HAP-1 (cell line): ENCODE results near the gene TLR6.

Source experiments
- DNase-seq, 2 experiments: peaks; one replicate each; pipeline ENCODE4 v3.0.0-alpha.2; 2016 to 2020; ENCODE audit warnings: low spot score in 2 of 2
- H3K27me3 ChIP-seq: fragments of 250-450 bp; sonication (Bioruptor Pico); 2 replicates; pipeline ENCODE4 v1.5.1; 2020; ENCODE audit warnings: low read depth, mild to moderate bottlenecking, moderate library complexity
- H3K36me3 ChIP-seq: fragments of 250-450 bp; sonication (Bioruptor Pico); replicated peaks from 2 replicates; pipeline ENCODE4 v1.5.1; 2020; ENCODE audit warnings: mild to moderate bottlenecking
- H3K4me1 ChIP-seq: fragments of 250-450 bp; sonication (Bioruptor Pico); 2 replicates; pipeline ENCODE4 v1.5.1; 2020; ENCODE audit warnings: mild to moderate bottlenecking
- H3K4me3 ChIP-seq: fragments of 250-450 bp; sonication (Bioruptor Pico); 2 replicates; pipeline ENCODE4 v1.5.1; 2020; ENCODE audit warnings: mild to moderate bottlenecking, moderate library complexity
- H3K9me3 ChIP-seq: fragments of 250-450 bp; sonication (Bioruptor Pico); 2 replicates; pipeline ENCODE4 v1.5.1; 2020; ENCODE audit warnings: mild to moderate bottlenecking, moderate library complexity
- in situ Hi-C: fragments of 300-500 bp; cut with MboI; formaldehyde crosslinking; loops from 3 replicates; pipeline ENCODE4 v1.14.3; 2020; ENCODE audit warnings: low sequenced_read_pairs, inconsistent platforms, mixed read lengths

The TLR6 gene

DNA sequence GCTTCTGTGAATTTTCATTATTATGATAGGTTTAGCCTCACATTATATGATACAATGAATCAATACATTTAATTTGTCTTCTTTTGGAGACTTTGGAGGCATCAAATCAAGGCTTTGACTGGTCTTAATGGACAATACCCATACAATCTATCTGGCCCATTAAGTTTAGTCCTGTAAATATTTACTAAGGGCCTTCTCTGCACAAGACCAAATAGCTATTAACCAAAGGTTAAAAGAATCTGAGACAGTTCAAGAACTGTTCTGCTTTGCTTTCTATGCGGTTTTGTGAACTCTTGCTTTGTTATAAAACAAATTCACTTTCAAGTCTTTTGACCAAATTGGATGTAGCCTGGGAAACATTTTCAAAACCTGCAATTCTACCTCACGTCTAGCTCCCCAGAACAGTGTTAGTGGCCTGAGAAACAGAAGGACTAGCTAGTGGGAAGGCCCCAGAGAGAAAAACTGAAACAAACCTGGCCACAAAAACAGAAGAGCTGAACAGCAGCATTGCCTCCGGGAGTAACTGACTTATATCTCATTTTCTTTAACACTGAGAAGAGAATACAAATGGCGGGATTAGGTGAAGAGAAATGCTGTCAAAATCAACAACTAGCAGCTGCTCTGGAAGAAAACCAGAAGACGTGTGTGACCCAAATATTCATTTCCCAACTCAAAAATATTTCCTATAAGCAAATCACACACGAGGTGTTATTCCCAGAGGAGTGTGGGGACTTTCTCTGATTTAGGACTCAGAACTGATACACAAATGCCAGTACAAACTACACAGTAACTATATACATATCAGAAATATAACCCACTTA lies 52.6 kb downstream of the TLR6 start:
- Histone ChIP-seq H3K4me1 (no peaks in the 10 kb centered on the region), H3K9me3 (no peaks in the 10 kb centered on the region; the same call in 1 of the 2 replicates), H3K27me3 (no peaks in the 10 kb centered on the region), H3K4me3 (no peak overlapping the region), H3K36me3 (no peaks in the 10 kb centered on the region)
- no peak for DNase-seq
- in situ Hi-C loops: no loop called here

DNA sequence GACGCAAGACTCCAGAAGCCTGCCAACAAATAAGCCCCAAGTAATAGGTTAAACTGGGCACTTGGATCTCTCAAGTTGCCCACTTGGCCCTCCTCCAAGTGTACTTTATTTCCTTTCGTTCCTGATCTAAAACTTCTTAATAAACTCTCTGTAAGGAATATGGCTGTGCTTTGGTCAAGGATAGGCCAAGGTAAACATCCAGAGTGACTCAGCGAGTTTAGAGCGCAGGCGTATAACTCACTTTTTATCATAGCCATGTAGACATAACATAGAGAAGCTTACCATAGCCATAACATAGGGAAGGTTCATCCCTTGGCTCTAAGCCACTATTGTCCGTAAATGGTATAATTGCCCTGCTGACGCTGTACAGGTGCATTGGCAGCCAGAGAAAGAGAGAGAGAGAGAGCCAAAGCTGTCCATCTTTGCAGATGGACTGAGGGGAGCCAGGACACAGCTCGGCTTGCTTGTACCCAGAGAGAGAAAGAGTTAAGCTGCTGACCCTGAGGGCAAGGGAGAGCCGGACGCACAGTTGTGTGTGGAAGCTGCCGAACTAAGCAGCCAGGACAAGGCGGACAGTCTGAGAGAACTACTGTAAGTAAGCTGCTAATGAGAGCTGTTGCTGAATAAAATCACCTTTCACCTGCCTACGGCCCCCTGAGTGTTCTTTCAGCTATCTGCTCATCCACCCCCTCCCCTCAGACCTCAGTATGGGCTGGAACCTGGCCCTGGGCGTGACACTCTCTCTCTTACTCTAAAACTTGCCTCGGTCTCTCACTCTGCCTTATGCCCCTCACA lies 53.9 kb downstream of the TLR6 start:
- Histone ChIP-seq H3K4me1 (no peaks in the 10 kb centered on the region), H3K4me3 (no peak overlapping the region), H3K36me3 (no peaks in the 10 kb centered on the region), H3K9me3 (no peaks in the 10 kb centered on the region; the same call in 1 of the 2 replicates), H3K27me3 (no peaks in the 10 kb centered on the region)
- no peak for DNase-seq
- in situ Hi-C loops: no loop called here

DNA sequence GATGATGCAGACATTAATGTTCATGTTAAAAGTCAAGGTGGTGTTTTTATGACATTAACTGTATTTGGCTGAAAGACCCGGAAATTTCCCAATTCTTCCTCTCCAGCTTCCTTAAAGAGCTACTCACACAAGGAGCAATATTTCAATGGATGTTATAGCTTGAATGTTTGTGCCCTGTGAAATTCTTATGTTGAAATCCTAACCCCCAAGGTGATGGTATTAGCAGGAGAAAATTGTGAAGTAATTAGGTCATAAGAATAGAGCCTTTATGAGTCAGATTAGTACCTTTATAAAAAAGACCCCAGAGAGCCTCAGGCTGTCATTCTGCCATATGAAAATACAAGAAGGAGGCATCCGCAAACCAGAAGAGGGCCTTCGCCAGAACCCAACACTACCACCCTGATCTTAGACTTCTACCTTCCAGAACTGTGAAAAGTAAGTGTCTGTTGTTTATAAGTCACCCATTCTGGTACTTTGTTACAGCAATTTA lies 55.6 kb downstream of the TLR6 start:
- H3K4me3 ChIP-seq: no peak overlapping the region
- in situ Hi-C loops: no loop called here
- no peak for DNase-seq
- H3K9me3 ChIP-seq: no peaks in the 10 kb centered on the region; the same call in 1 of the 2 replicates
- H3K4me1 ChIP-seq: no peaks in the 10 kb centered on the region
- H3K36me3 ChIP-seq: no peaks in the 10 kb centered on the region
- H3K27me3 ChIP-seq: no peaks in the 10 kb centered on the region

DNA sequence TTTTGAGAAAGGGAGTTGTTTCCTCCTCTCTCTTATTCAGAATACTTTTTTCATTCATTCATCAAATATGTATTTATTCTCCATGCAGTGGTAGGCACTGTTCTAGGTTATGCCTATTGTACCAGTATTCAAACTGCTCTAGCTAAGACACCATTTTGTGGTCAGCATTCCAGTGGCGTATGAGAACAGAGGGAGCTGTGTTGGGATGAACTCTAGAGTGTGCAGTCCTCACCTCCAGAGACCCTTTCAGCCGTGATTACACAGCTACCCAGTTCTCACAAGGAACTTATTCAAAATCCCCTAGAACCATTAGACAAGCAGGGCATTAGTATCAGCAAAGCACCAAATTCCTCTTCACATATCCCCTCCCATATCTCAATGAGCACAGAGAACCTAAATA lies 56.3 kb downstream of the TLR6 start:
- in situ Hi-C loops: no loop called here
- no peaks in the 10 kb centered on the region for H3K4me1 ChIP-seq
- no peaks in the 10 kb centered on the region for H3K27me3 ChIP-seq
- no peaks in the 10 kb centered on the region; the same call in 1 of the 2 replicates for H3K9me3 ChIP-seq
- H3K4me3 ChIP-seq: no peak overlapping the region
- no peak for DNase-seq
- no peaks in the 10 kb centered on the region for H3K36me3 ChIP-seq

DNA sequence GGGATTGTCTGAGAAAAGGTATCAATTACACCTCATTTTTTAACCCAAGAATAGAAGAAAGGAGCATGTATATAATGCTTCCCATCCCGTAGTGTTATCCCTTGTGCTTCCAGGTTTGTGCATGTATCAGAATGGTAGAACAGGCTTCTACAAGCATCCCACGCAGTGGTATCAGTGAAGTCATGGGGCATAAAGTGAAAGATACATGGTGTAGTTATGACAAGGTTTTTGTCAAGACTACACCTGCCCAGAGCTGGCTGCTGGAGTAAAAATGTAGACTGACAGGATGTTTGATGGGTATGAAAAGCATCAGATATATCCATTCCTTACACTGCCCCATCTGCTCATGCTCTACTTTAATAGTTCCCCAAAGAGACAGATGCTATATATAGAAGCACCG lies 61.5 kb downstream of the TLR6 start:
- no peak for DNase-seq
- H3K27me3 ChIP-seq: peaks cover 6% of the 10 kb centered on the region
- in situ Hi-C loops: no loop called here
- no peaks in the 10 kb centered on the region for H3K4me1 ChIP-seq
- no peak overlapping the region for H3K4me3 ChIP-seq
- no peaks in the 10 kb centered on the region for H3K9me3 ChIP-seq
- no peaks in the 10 kb centered on the region for H3K36me3 ChIP-seq

DNA sequence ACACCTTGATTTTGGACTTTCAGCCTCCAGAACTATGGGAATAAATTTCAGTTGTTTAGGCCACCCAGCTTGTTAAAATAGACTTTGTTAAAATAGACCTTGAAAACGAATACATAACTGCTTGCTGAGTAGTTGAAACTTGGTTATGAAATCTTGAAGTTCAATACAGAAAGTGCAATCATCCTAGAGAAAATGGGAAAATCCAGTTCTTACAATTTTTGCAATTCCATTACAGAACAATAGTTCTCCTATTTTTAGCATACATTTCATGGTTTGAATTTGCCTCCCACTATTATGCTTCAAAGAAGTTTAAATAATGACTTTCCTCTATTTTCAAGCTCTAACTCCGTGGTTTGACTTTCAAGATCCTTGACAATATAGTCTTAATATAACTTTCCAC lies 62.6 kb downstream of the TLR6 start:
- Histone ChIP-seq H3K4me1 (no peaks in the 10 kb centered on the region), H3K36me3 (no peaks in the 10 kb centered on the region)
- DNase-seq: no peak

DNA sequence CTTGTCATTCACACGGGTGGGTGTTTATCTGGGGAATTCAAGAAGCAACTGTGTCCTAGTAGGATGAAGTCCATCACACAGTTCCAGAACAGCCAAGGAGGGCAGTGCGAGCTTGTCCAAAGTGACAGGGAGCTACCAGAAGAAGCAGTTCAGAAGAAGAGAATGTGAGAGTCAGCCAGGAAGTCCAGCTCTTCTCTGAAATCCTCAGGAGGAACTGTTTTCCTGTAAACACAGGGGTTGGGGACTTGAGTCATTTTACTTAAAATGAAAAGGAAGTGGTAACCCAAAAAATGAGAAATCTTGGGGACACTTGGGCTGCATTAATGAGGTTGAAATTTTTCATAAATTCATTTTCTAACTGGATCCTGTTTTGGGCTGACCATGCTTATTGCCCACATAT lies 65.6 kb downstream of the TLR6 start:
- no peak for DNase-seq
- no peaks in the 10 kb centered on the region for H3K4me1 ChIP-seq
- in situ Hi-C loops: no loop called here

More for the DNA sequence above, 62.6 kb downstream of the TLR6 start:
- H3K4me3 ChIP-seq: no peak overlapping the region
- in situ Hi-C loops: no loop called here
- no peaks in the 10 kb centered on the region for H3K9me3 ChIP-seq
- peaks cover 6% of the 10 kb centered on the region for H3K27me3 ChIP-seq

DNA sequence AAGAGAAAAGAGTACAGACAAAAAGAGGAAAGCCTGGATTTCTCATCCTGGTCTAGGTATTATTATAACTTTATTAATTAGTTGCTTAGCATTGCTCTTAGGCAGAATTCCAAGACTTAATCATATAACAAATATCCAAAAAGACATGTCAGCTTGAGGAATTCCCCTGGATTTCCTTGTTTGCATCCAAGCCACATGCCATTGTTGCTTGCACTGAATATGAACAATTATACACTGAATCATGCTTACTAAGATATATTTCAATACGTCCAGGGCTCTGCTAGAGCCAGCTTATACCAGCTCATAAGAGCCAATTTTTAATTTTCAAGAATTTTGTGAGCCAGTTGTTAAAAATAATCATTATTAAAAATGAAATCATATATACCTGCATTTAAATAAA lies 68.3 kb downstream of the TLR6 start:
- Histone ChIP-seq H3K36me3 (no peaks in the 10 kb centered on the region), H3K4me1 (no peaks in the 10 kb centered on the region), H3K9me3 (no peaks in the 10 kb centered on the region), H3K4me3 (no peak overlapping the region), H3K27me3 (peaks cover 6% of the 10 kb centered on the region)
- in situ Hi-C loops: no loop called here
- DNase-seq: no peak

More for the DNA sequence above, 65.6 kb downstream of the TLR6 start:
- Histone ChIP-seq H3K4me3 (no peak overlapping the region), H3K36me3 (no peaks in the 10 kb centered on the region), H3K9me3 (no peaks in the 10 kb centered on the region), H3K27me3 (peaks cover 6% of the 10 kb centered on the region)

DNA sequence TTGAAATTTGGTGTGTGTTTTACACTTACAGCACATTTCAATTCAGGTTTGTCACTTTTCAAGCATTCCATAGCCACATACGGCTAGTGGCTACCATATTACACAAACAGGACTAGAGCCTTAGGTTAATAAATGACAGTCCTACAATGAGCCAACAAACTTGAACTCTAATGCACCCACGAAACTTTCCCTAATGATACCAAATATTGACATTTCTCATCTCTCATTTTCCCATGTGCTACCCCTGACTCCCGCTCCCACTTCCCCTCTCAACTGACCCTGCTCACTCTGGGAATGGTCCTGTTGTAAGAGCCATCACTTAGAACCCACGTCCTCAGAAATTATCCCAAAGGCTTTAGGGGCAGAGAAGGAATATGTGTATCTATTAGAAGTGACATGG lies 68.9 kb downstream of the TLR6 start:
- DNase-seq: no peak
- Histone ChIP-seq H3K9me3 (no peaks in the 10 kb centered on the region), H3K27me3 (peaks cover 6% of the 10 kb centered on the region), H3K4me1 (no peaks in the 10 kb centered on the region), H3K4me3 (no peak overlapping the region), H3K36me3 (no peaks in the 10 kb centered on the region)
- in situ Hi-C loops: no loop called here

DNA sequence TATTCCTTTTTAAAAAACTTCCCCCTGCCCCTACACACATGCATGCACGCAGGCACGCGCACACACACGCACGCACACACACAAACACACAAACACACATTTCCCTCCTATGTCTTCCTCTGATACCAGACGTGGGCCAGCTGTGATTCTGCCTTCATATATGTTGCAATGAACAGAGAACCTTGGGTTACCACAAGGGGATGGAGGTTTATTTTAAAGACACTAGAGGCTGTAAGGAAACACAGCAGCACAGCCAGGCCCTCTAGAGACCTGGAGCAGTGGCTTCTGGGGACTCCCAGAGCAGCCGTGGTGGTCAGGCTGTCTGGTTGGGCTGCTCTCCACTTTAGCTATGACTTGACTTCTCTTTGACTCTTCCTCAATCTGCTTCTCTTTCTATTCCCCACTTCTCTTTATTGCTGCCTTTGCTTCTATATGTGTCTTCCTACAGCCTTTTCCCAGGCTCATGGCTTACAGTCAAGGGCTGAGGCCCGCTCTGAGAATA lies 70.7 kb downstream of the TLR6 start:
- in situ Hi-C loops: no loop called here
- H3K4me3 ChIP-seq: no peak overlapping the region
- no peaks in the 10 kb centered on the region for H3K9me3 ChIP-seq
- H3K27me3 ChIP-seq: no peaks in the 10 kb centered on the region
- no peaks in the 10 kb centered on the region for H3K4me1 ChIP-seq
- no peak for DNase-seq
- no peaks in the 10 kb centered on the region for H3K36me3 ChIP-seq

DNA sequence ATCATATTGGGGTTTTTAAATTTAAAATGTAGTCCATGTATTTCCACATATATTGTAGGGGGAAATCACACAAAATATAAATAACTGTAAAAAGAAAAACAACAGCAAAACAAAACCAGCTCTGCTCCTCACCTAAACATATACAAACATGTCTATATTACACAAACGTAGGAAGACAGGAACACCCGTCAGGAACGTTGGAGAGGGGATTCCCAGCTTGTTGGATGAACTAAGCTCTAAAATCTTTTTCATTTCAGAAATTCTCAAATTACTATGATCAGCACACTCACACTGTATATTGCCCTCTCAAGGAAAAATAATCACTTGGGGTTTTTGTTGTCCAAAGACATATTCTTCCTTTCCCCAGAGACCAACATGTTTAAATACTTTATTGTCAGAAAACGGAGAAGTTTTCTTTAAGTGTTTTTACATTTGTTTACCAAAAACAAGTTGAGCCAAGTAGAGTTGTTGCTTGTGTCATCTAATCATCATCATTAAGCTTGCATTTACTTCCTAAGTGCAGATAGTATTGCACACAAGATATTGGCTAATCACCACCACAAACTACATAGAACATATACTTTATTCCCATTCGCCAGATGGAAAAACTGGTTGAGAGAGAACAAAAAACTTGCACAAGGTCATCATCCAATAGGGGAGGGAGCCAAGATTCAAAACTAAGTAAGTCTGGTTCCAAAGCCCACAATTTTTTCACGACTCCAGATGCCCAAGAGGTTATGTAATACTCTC lies 71.4 kb downstream of the TLR6 start:
- H3K4me1 ChIP-seq: no peaks in the 10 kb centered on the region
- in situ Hi-C loops: no loop called here

DNA sequence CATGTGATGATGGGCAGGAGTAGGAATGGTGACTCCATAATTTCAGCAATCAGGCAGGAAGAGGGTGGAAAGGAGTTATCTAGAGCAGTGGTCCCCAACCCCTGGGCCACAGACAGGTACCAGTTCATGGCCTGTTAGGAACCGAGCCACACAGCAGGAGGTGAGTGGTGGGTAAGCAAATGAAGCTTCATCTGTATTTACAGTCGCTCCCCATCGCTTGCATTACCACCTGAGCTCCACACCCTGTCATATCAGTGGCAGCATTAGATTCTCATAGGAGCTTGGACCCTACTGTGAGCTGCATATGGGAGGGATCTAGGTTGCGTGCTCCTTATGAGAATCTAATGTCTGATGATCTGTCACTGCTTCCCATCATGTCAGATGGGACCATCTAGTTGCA lies 72.5 kb downstream of the TLR6 start:
- Histone ChIP-seq H3K9me3 (no peaks in the 10 kb centered on the region), H3K27me3 (no peaks in the 10 kb centered on the region), H3K4me1 (no peaks in the 10 kb centered on the region), H3K4me3 (no peak overlapping the region), H3K36me3 (no peaks in the 10 kb centered on the region)
- no peak for DNase-seq
- in situ Hi-C loops: no loop called here

More for the DNA sequence above, 71.4 kb downstream of the TLR6 start:
- no peaks in the 10 kb centered on the region for H3K27me3 ChIP-seq
- H3K9me3 ChIP-seq: no peaks in the 10 kb centered on the region
- H3K36me3 ChIP-seq: no peaks in the 10 kb centered on the region
- no peak overlapping the region for H3K4me3 ChIP-seq
- DNase-seq: no peak

DNA sequence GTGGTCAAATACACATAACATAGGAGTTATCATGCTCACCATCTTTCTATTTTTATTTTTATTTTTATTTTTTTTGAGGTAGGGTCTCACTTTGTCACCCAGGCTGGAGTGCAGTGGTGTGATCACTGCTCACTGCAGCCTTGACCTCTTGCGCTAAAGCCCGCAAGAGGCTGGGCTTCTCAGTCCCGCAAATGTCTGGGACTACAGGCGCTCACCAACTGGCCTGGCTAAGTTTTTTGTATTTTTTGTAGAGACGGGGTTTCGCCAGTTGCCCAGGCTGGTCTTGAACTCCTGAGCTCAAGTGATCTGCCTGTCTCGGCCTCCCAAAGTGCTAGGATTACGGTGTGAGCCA lies 73.5 kb downstream of the TLR6 start:
- DNase-seq: no peak
- H3K9me3 ChIP-seq: no peaks in the 10 kb centered on the region
- H3K4me3 ChIP-seq: no peak overlapping the region
- in situ Hi-C loops: no loop called here
- no peaks in the 10 kb centered on the region for H3K36me3 ChIP-seq
- H3K4me1 ChIP-seq: no peaks in the 10 kb centered on the region
- no peaks in the 10 kb centered on the region for H3K27me3 ChIP-seq
